ENCODE data around the gene IGF2BP2. TPM values are rescaled to one million over a fixed set of nuclear protein-coding genes. Genes with fewer than 3 reads are reported as not detected.

IGF2BP2 gene
- total RNA-seq, 2 donors from 2014 or later: 4.1 to 4.2 TPM

DNA sequence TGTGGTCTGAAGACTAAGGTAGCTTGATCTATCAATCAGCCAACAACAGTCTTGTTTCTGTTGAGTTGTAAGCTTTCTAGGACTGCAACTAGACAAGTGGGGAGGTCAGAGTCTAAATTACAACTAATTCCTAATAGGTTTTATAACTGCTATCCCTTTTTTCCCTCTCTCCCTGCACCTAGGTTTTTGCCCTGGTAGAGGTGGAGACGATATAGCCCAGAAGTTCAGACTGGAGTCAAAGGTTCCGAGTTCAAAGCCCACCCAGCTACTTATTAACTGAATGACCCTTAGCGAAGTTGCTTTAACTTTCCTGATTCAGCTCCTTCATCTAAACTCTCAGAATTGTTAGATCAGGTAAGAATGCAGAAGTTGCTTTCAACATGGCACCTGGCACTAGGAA is 100.6 kb downstream of the IGF2BP2 start:
- DNase-seq (ENCODE audit: low spot score): no peak
- intact Hi-C loops (cut with DNase I): no loop called here

- intact Hi-C loops (cut with DNase I): no loop called here
Measured at GRCh38 chr3:185722881-185723280, 102.0 kb downstream of the IGF2BP2 start.

GRCh38 chr3:185721970-185722369 is 102.9 kb downstream of the IGF2BP2 start:
- intact Hi-C loops (cut with DNase I): no loop called here
- no peak for DNase-seq (ENCODE audit: low spot score)

More at GRCh38 chr3:185722881-185723280, 102.0 kb downstream of the IGF2BP2 start:
- DNase-seq (ENCODE audit: low spot score): no peak

- intact Hi-C loops (cut with DNase I): no loop called here
- DNase-seq (ENCODE audit: low spot score): no peak
Measured at GRCh38 chr3:185720326-185720725, 104.5 kb downstream of the IGF2BP2 start.

DNA sequence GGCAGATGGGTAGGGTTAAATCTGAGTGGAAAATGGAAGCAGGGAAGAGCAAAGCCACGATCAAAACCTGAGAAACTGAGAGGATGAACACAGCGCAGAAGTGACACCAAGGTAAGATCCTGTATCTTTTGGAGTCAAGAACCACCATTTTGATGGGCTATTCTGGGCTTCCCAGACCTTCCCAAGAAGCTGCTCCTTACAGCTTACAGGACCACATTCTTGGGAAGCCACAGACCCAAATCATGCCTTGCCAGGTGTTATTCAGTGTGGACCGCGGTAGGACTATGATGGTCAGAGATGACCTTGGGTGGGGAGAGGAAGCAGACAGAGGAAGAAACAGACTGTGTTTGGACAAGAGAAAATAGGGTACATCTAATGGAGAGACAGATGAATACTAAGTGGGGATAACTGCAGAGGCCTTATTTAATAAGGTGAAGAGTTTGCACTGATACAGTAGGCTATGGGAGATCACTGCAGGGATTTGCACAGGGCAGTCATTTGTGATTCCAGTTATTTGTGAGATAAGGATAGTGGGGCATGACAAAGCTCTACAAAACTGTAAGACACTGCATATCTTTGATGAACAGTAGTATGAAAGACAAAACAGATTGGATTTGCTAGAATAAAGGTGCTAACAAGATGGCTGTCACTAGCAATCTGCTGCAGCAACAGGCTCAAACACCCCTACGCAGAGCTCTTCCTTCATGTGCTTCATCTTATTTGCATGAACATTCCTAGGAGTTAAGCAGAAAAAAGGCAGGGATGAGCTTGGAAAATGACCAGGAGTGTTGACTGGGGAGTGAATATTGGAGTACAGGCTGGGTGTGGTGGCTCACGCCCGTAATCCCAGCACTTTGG is 105.9 kb downstream of the IGF2BP2 start:
- no peak for DNase-seq (ENCODE audit: low spot score)
- intact Hi-C loops (cut with DNase I): no loop called here

GRCh38 chr3:185717627-185718402 is 107.0 kb downstream of the IGF2BP2 start:
- no peak for DNase-seq (ENCODE audit: low spot score)
- intact Hi-C loops (cut with DNase I): no loop called here

GRCh38 chr3:185717121-185717520 is 107.7 kb downstream of the IGF2BP2 start:
- intact Hi-C loops (cut with DNase I): no loop called here
- no peak for DNase-seq (ENCODE audit: low spot score)

- no peak for DNase-seq (ENCODE audit: low spot score)
- intact Hi-C loops (cut with DNase I): no loop called here
Measured at GRCh38 chr3:185716436-185717108, 108.3 kb downstream of the IGF2BP2 start.

DNA sequence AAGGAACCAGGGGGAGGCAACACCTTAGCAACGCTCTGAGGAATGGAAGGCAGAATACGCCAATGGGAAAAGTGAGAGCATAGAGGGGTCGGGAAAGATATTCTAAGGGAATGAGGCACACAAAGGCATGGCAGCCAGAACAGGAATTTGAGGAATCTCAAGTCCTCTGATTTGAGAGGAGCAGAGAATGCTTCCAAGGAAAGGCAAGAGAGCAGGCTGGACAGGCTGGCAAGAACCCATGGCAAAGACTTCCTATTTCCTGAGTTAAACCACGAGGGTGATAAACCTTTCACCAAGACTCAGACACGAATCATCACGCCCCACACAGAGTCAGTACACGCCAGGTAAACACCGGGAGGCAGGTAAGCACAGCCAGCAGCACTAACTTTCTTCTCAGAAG is 109.8 kb downstream of the IGF2BP2 start:
- DNase-seq (ENCODE audit: low spot score): no peak
- intact Hi-C loops (cut with DNase I): no loop called here

GRCh38 chr3:185714085-185714484 is 110.8 kb downstream of the IGF2BP2 start:
- intact Hi-C loops (cut with DNase I): no loop called here

GRCh38 chr3:185713015-185713414 is 111.8 kb downstream of the IGF2BP2 start:
- intact Hi-C loops (cut with DNase I): no loop called here

More at GRCh38 chr3:185714085-185714484, 110.8 kb downstream of the IGF2BP2 start:
- no peak for DNase-seq (ENCODE audit: low spot score)

DNA sequence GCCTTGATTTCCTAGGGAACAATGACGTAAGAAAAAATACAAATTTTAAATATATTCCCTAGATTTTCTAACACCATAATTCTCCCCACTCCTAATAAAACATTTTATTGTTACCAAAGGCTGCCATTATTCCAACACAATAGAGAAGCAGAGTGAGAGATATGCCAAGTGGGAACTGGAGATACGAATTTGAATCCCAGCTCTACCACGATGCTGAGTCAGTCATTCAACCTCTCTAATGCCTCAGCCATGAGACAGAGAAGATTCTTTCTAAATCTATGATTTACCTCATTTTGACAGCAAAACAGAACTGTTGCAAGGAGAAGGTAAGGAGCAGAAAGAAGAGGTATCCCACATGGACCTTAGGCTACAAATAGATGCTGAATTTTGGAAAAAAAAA is 112.5 kb downstream of the IGF2BP2 start:
- intact Hi-C loops (cut with DNase I): no loop called here
- no peak for DNase-seq (ENCODE audit: low spot score)

More at GRCh38 chr3:185713015-185713414, 111.8 kb downstream of the IGF2BP2 start:
- no peak for DNase-seq (ENCODE audit: low spot score)

GRCh38 chr3:185711255-185711870 is 113.5 kb downstream of the IGF2BP2 start:
- intact Hi-C loops (cut with DNase I): no loop called here
- no peak for DNase-seq (ENCODE audit: low spot score)

- no peak for DNase-seq (ENCODE audit: low spot score)
- intact Hi-C loops (cut with DNase I): no loop called here
Measured at GRCh38 chr3:185709251-185709955, 115.4 kb downstream of the IGF2BP2 start.

- DNase-seq (ENCODE audit: low spot score): no peak
- intact Hi-C loops (cut with DNase I): no loop called here
Measured at GRCh38 chr3:185708392-185708791, 116.5 kb downstream of the IGF2BP2 start.

GRCh38 chr3:185705498-185705897 is 119.3 kb downstream of the IGF2BP2 start:
- intact Hi-C loops (cut with DNase I): no loop called here
- no peak for DNase-seq (ENCODE audit: low spot score)

GRCh38 chr3:185702262-185703225 is 122.3 kb downstream of the IGF2BP2 start:
- intact Hi-C loops (cut with DNase I): no loop called here
- DNase-seq (ENCODE audit: low spot score): no peak
